Measurements from ENCODE around the gene NEDD4. TPM values are rescaled to one million over a fixed set of nuclear protein-coding genes. Genes with fewer than 3 reads are reported as not detected.

Gene NEDD4
- total and polyA plus RNA-seq, 2 of the 4 experiments (the other 2 are of a cell fraction), result 27.4 to 80.7 TPM

- Histone ChIP-seq H3K23ac (ENCODE audit: low read depth, low read length) (0 out of 2 replicates have a peak overlapping the region, but pooled peaks have one; percentile 11), H3K56ac (ENCODE audit: extremely low read depth, insufficient read depth, low read length) (no peak overlapping the region), H3K4ac (ENCODE audit: low read depth, low read length) (peak overlapping the region; percentile 68; the same call in 1 of the 2 replicates), H4K8ac (ENCODE audit: low read depth in 2 of 2, low read length in 2 of 2) (peak overlapping the region; percentile 22 to 36; a peak in 1 of 4 replicates), H3K9ac (ENCODE audit: low read depth, low read length) (no peak overlapping the region), H3K27me3 (ENCODE audit: control insufficient read depth, insufficient read depth, low read length) (no peaks in the 10 kb centered on the region), H2AK5ac (ENCODE audit: low read depth, low read length) (peak overlapping the region; percentile 90; the same call in 1 of the 2 replicates), H3K18ac (ENCODE audit: low read depth, low read length) (peak overlapping the region; percentile 79; the same call in 1 of the 2 replicates), H4K91ac (ENCODE audit: insufficient read depth, low read depth, low read length) (peak overlapping the region; percentile 66; the same call in 1 of the 2 replicates), H3K27ac (ENCODE audit: insufficient read depth, low read length) (no peak overlapping the region), H2AFZ (replicated peaks; ENCODE audit: low read length, poor library complexity) (no peak overlapping the region), H3K79me1 (ENCODE audit: low read depth in 1 of 2, low read length in 2 of 2) (no peaks in the 10 kb centered on the region), H3K9me3 (ENCODE audit: control insufficient read depth, insufficient read depth, low read length) (no peaks in the 10 kb centered on the region), H2AK9ac (replicated peaks; ENCODE audit: low read depth, low read length, poor library complexity) (no peak overlapping the region), H3K4me3 (ENCODE audit: insufficient read depth, low read depth, low read length) (no peak overlapping the region), H2BK5ac (ENCODE audit: low read depth, low read length, poor library complexity, severe bottlenecking) (peak overlapping the region; percentile 52), H3K36me3 (ENCODE audit: control insufficient read depth, insufficient read depth, low read length) (no peaks in the 10 kb centered on the region), H4K20me1 (ENCODE audit: insufficient read depth, low read length) (no peaks in the 10 kb centered on the region), H2BK15ac (ENCODE audit: low read depth, low read length) (peak overlapping the region; percentile 87; the same call in 2 of the 3 replicates), H2BK20ac (ENCODE audit: low read depth, low read length) (peak overlapping the region; percentile 85), H3K4me1 (ENCODE audit: control insufficient read depth, insufficient read depth, low read length) (peaks cover 16% of the 10 kb centered on the region), H3K9me1 (ENCODE audit: insufficient read depth, low read length) (peaks cover 18% of the 10 kb centered on the region), H3K4me2 (ENCODE audit: low read depth, low read length) (no peak overlapping the region), H4K5ac (ENCODE audit: low read depth, low read length) (peak overlapping the region; percentile 20; the same call in 1 of the 2 replicates), H3K14ac (replicated peaks; ENCODE audit: low read depth, low read length) (peak overlapping the region; percentile 71), H2BK120ac (ENCODE audit: low read depth, low read length) (peak overlapping the region; percentile 78)
- dilution Hi-C loops (cut with HindIII; ENCODE audit: low sequenced_read_pairs, unreplicated experiment), result no loop called here
- intact Hi-C loops (cut with micrococcal nuclease), result no loop called here
- ATAC-seq (ENCODE audit: low read depth) (no peak), DNase-seq (no peak)
- no TSS peak for BruUV-seq (replicated peaks)
- TF ChIP-seq MAFK (IDR thresholded peaks at IDR 0.05; ENCODE audit: low read depth, low read length), result no peak
- TF ChIP-seq NFE2L2 (IDR thresholded peaks at IDR 0.05; ENCODE audit: low read depth, low read length), result no peak
- TF ChIP-seq CEBPB (IDR thresholded peaks at IDR 0.05; ENCODE audit: low read depth, low read length), result no peak
- TF ChIP-seq CHD1 (IDR thresholded peaks at IDR 0.05; ENCODE audit: low read depth, low read length), result no peak
- TF ChIP-seq RCOR1 (IDR thresholded peaks at IDR 0.05; ENCODE audit: insufficient replicate concordance, low read length), result no peak
- POLR2A ChIA-PET (ENCODE audit: unreplicated experiment), result no interaction called here
- CTCF ChIA-PET, result no interaction called here
- in situ Hi-C loops (cut with MboI; ENCODE audit: low sequenced_read_pairs), result no loop called here
- WGBS, 2 experiments (ENCODE audit: extremely low coverage in 2 of 2, insufficient read length in 1 of 2), result no CpG with 5 or more reads among the region's 4 CpGs
Observed at GRCh38 chr15:56042498-56042897, 49.1 kb upstream of the NEDD4 start.

All from IMR-90 (cell line).